ENCODE data around the gene STIP1.

The STIP1 gene

DNA sequence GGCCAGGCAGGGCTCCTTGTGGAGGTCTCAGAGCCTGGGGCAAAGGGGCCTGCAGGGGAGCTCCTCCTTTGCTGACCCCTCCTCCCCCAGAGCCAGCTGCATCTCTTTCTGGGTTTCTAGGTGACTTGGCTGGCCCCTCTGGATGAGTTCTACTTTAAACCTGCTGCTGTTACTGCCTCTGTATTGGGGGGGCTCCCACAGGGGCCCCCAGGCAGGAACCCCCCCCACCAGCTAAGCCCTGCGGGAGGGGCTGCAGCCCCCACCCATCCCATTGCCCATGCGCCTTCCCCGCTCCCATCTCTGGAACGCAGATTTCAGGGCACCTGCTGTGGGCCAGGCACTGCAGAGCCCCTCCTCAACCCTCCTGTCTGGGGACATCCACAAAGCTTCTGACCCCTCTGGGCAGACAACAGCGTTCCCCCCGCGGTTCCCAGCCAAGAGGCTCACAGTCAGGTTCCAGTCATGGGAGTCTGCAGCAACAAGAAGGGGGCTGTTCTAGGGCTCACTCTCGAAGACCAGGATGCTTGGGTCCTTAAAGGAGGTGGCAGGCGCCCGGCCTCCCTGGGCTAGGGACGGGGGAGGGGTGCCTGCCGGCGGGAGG is 64.5 kb downstream of the STIP1 start:
- DNase-seq (ENCODE audit: low read depth): no peak

DNA sequence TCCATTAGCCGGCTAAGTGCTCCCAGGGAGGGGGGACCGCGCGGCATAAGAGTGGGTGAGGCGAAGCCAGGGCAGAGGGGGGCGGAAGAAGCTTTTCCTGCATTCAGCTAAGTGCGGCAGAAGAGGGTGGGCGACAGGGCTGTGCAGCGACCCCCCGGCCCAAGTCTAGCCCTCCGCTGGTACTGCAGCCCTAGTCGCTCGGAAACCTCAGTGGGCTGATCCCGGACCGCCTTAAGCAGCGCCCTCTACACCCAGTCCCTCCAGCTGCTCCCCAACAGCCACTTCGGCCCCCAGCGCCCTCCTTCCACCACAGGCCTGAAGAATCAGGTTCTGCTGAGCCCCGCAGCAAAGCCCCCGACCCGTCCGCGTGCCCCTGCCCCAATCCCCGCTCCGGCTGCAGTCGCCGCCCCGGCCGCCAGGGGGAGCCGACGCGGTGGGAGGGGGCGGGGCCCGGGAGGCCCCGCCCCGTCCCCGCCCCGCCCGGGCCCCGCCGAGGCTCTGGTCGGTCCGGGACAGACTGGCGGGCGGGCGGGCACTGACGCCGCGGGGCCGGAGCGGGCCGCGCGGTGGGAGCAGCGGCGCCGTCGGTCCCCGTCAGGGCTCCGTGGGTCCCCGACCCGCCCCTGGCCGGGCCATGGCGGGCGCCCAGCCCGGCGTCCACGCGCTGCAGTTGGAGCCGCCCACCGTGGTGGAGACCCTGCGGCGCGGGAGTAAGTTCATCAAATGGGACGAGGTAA is 65.2 kb downstream of the STIP1 start, which contains the start of gene PLCB3:
Gene PLCB3, plus strand, starts transcription at position 515 of the 737 bp plus-strand sequence. Its CDS starts 120 bp downstream, at position 635.
- peak; percentile 51 for DNase-seq (ENCODE audit: low read depth)

DNA sequence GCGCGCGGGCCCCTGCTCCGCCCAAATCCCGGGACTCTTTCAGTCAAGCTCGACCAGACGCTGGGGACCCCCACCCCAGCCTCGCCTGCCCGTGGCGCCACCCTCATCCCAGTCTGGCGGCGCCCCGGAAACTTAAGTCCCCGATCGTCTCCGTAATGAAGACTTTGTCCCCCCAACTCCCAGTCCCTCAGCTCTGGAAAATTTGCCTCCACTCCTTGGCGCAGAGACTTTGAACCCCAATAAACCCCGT is 65.7 kb downstream of the STIP1 start:
- no peak for DNase-seq (ENCODE audit: low read depth)

DNA sequence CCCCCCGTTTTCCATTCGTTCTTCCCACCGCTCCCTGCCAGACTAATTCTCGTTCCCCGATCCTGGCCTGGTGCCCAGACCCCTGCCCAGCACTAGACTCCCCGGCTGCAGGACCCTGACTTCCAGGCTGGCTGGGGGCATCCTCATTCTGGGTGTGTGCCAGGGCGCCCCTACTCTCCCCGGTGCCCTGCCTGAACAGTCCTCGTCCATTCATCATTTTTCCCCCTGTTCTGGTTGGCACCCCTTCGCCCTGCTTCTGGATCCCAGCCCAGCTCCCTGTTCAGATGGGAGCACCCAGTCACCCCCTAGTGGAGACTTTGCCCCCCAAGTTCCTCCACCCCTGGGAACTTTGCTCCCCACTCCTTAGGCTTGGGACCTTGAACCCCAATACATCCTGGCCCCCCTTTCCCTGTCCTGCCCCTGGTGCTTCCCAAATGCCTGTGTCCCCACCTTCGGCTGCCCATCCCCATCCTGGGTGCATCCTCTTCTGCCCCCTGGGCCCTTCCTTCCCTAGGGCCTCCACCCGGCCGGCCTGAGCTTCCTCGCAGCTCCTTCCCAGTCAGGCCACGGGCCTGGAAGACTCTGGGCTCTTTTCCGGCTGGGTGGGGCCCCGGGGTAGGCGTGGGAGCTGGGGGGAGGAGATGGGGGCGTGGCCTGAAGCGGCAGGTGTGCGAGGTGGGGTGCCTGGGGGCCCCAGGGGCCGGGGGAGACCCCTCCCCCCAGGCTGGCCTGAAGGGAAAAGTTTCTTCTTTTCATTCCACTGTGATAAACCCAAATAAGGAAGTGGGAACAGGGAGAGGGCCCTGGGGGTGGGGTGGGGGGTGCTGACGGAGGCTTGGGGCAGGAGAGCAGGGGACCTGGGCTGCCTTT is 66.3 kb downstream of the STIP1 start:
- no peak for DNase-seq (ENCODE audit: low read depth)

DNA sequence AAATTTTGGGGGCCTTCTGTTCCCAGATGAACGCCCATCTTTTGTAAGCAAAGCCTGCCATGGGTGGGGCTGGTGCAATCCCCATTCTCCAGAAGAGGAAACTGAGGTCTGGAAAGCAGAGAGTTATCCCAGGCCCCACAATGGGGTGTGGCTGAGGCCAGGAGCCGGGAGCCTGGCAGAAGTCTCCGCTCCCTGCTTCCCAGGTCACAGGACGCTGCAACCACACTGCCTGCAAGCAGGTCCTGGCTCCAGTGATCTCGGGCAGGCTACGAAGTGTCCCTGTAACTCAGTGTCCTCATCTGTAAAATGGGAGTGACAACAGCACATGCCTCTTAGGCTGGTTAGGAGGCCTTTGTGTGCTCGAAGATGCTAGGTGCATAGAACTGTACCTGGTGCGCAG is 67.1 kb downstream of the STIP1 start:
- DNase-seq (ENCODE audit: low read depth): no peak

DNA sequence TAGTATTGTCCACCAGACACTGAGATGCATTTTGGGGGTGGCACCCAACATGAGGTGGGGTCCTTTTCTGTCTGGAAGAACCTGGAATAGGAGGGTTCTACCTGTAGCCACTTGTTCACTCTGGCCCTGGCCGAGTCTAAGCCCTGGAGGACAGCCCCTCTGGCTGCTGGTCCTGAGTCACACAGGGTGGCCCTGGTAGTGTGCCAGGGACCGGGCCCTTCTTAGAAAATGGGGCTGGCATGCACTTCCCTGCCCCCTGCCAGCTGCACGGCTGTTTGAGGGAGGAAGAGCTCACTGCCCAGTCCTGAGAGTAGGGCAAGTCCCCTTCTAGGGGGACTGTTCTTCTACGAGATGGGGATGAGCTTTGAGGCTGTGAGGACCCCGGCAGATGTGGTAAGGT is 67.5 kb downstream of the STIP1 start:
- DNase-seq (ENCODE audit: low read depth): no peak
